RWPE1 (cell line): ENCODE data around the gene DNAH12.

ENCODE experiments used
- CTCF ChIA-PET: fragments of 350-600 bp; sonication (Branson Sonifier 250); formaldehyde crosslinking; extraction: SDS; loops from one replicate; lab custom pipeline; 2021; lab: Yijun Ruan, JAX
- POLR2A ChIA-PET: fragments of 400-600 bp; formaldehyde crosslinking; extraction: SDS; loops from one replicate; lab custom pipeline; 2020; ENCODE audit warnings: antibody characterized with exemption; ENCODE audit not compliant: low non-redundant PET; lab: Yijun Ruan, JAX
- DNase-seq: peaks from one replicate; pipeline ENCODE4 v3.0.0; 2012; ENCODE audit warnings: low spot score
- H3K27ac ChIP-seq: fragments of 450-650 bp; 2 replicates; pipeline ENCODE4 v1.5.1; 2017
- CTCF ChIP-seq: fragments of 450-650 bp; conservative IDR thresholded peaks from 2 replicates; pipeline ENCODE4 v1.5.1; 2017; ENCODE audit warnings: low read depth, mild to moderate bottlenecking

The DNAH12 gene

GRCh38 chr3:57261119-57261518 lies 283.0 kb downstream of the DNAH12 start:
- TF ChIP-seq CTCF, result no peak
- no peak for DNase-seq
- ChIA-PET POLR2A (no interaction called here), CTCF (no interaction called here)
- H3K27ac ChIP-seq, result no peak overlapping the region

GRCh38 chr3:57257678-57258077 lies 286.5 kb downstream of the DNAH12 start:
- no peak overlapping the region for H3K27ac ChIP-seq
- ChIA-PET CTCF (no interaction called here), POLR2A (no interaction called here)
- TF ChIP-seq CTCF, result no peak
- DNase-seq, result no peak

- no peak for DNase-seq
- ChIA-PET CTCF (no interaction called here), POLR2A (no interaction called here)
- H3K27ac ChIP-seq, result no peak overlapping the region
- no peak for TF ChIP-seq CTCF
These were observed 287.3 kb downstream of the DNAH12 start for GRCh38 chr3:57256844-57257243.

GRCh38 chr3:57252404-57252803 lies 291.7 kb downstream of the DNAH12 start:
- ChIA-PET POLR2A (no interaction called here), CTCF (no interaction called here)
- H3K27ac ChIP-seq, result no peak overlapping the region
- no peak for TF ChIP-seq CTCF
- DNase-seq, result no peak

- TF ChIP-seq CTCF, result no peak
- ChIA-PET POLR2A (no interaction called here), CTCF (no interaction called here)
- no peak overlapping the region for H3K27ac ChIP-seq
- DNase-seq, result no peak
These were observed 299.2 kb downstream of the DNAH12 start for GRCh38 chr3:57244946-57245345.
